GM19468 (cell line): ENCODE data around the gene CGB7.
"Not testable (repeated sequence)": the region's sequence is repeated elsewhere in the genome, so short reads cannot be mapped to it uniquely, and the experiment has no call there.

Source experiments
- ATAC-seq: cut with Tn5 transposase; IDR thresholded peaks from one replicate; pipeline ENCODE4 v1.9.1; 2021; ENCODE audit warnings: mild to moderate bottlenecking, moderate library complexity, moderate number of reproducible peaks; ENCODE audit not compliant: unreplicated experiment; ENCODE audit errors: extremely low read depth

Gene CGB7

GRCh38 chr19:49074869-49075268 is 17.3 kb upstream of the CGB7 start:
- ATAC-seq: not testable (repeated sequence)

GRCh38 chr19:49073514-49074378 is 16.2 kb upstream of the CGB7 start:
- ATAC-seq: no peak

- ATAC-seq: no peak
Measured at GRCh38 chr19:49071860-49072547, 14.5 kb upstream of the CGB7 start.

GRCh38 chr19:49070416-49070815 is 12.9 kb upstream of the CGB7 start:
- ATAC-seq: no peak

GRCh38 chr19:49069026-49069425 is 11.5 kb upstream of the CGB7 start:
- no peak for ATAC-seq

- no peak for ATAC-seq
Measured at GRCh38 chr19:49067554-49067953, 10.0 kb upstream of the CGB7 start.

GRCh38 chr19:49065905-49066512 is 8.5 kb upstream of the CGB7 start:
- ATAC-seq: no peak

- no peak for ATAC-seq
Measured at GRCh38 chr19:49064768-49065611, 7.4 kb upstream of the CGB7 start, which contains the start of gene NTF4. NTF4 (minus strand) TSS chr19:49064818; CDS start chr19:49061997, 2,821 bp downstream.

GRCh38 chr19:49064029-49064629 is 6.6 kb upstream of the CGB7 start:
- no peak for ATAC-seq

- ATAC-seq: no peak
Measured at GRCh38 chr19:49061445-49061844, 3.9 kb upstream of the CGB7 start.

GRCh38 chr19:49061000-49061399 is 3.5 kb upstream of the CGB7 start:
- ATAC-seq: no peak

GRCh38 chr19:49059053-49059452 is 1.5 kb upstream of the CGB7 start:
- ATAC-seq: no peak

- ATAC-seq: no peak
Measured at GRCh38 chr19:49058562-49058961, 1.0 kb upstream of the CGB7 start.

GRCh38 chr19:49056902-49057596 is 500 bp downstream of the CGB7 start:
- ATAC-seq: not testable (repeated sequence)

- ATAC-seq: no peak
Measured at GRCh38 chr19:49056101-49056901, 1.2 kb downstream of the CGB7 start.

GRCh38 chr19:49050376-49051033 is 7.0 kb downstream of the CGB7 start:
- ATAC-seq: not testable (repeated sequence)

- not testable (repeated sequence) for ATAC-seq
Measured at GRCh38 chr19:49049834-49050233, 7.7 kb downstream of the CGB7 start.

GRCh38 chr19:49049011-49049410 is 8.5 kb downstream of the CGB7 start, which contains the start of gene CGB8:
CGB8 (minus strand) TSS chr19:49049111; CDS start chr19:49048739, 372 bp downstream.
- ATAC-seq: not testable (repeated sequence)
